Tibial artery (tissue), 4 donors: Measurements from ENCODE around the gene ROR1.
A peak's percentile ranks its signal among the peaks of the same experiment; 100 is the strongest.

Source experiments
- DNase-seq, 2 donors: peaks; one replicate each; pipeline ENCODE4 v3.0.0-alpha.2; 2019
- H3K27ac ChIP-seq, 2 donors: fragments of 200-600 bp; sonication (generic) in 1 of 2; 1 replicate in 1 of 2; 2 replicates in 1 of 2; pipeline ENCODE4 v1.5.1; 2018 to 2019; ENCODE audit warnings: mild to moderate bottlenecking in 1 of 2
- H3K27me3 ChIP-seq, 2 donors: fragments of 200-600 bp; sonication (generic) in 1 of 2; one replicate each; pipeline versions ENCODE4 v1.5.1 to v1.6.0; 2016 to 2019
- H3K36me3 ChIP-seq, 3 donors: fragments of 200-600 bp; sonication (generic) in 2 of 3; one replicate each; pipeline ENCODE4 v1.5.1; 2016 to 2019; ENCODE audit warnings: mild to moderate bottlenecking in 2 of 3
- H3K4me1 ChIP-seq, 4 donors: fragments of 200-600 bp; sonication (generic) in 2 of 4; 1 replicate in 3 of 4; 2 replicates in 1 of 4; pipeline ENCODE4 v1.5.1; 2016 to 2019
- H3K4me3 ChIP-seq, 2 donors: fragments of 200-600 bp; sonication (generic) in 1 of 2; 1 replicate in 1 of 2; 2 replicates in 1 of 2; pipeline ENCODE4 v1.5.1; 2018 to 2019; ENCODE audit warnings: mild to moderate bottlenecking in 2 of 2
- H3K9me3 ChIP-seq, 3 donors: fragments of 200-600 bp; sonication (generic) in 1 of 3; one replicate each; pipeline ENCODE4 v1.5.1; 2016 to 2019
- intact Hi-C: fragments of 100-400 bp; cut with DNase I; formaldehyde crosslinking; loops from one replicate; pipeline ENCODE4 v1.15.0; 2023; ENCODE audit warnings: low total_unique reads
- TF ChIP-seq, protein P1 (sequence below), 2 experiments: fragments of 200-600 bp in 1 of 2; fragments of 450-650 bp in 1 of 2; IDR thresholded peaks; one replicate each; pipeline ENCODE4 v1.5.1; 2017 to 2019; ENCODE audit warnings: antibody characterized with exemption in 2 of 2, mild to moderate bottlenecking in 1 of 2, moderate library complexity in 1 of 2

ROR1 gene

DNA sequence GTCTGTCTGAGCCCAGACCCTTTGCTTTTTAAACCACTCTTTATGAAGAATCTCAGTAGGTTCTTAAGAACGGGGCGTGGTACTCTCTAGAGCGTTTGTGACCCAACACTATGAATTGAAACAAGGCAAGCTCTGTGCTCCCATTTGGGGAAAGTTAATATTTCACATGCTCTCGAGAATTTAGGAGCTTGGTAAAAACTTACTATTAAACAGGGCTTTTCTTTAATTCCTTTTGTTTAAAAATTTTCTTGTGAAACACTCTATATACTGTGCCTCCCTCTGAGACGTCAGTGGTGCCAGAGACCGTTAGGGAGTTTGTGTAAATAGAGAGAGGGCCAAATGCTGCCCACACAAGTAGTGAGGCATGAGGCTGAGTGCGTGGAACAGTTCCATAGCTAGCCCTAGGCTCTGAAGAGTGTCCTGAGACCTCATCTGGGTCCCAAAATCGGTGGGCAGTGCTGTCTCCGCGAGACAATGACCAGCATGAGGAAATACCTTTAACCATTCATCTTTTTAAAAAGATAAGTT, 144.7 kb downstream of the ROR1 start:
- peak in 1 of 2 donors; percentile 79 for DNase-seq
- TF ChIP-seq, protein P1, sequence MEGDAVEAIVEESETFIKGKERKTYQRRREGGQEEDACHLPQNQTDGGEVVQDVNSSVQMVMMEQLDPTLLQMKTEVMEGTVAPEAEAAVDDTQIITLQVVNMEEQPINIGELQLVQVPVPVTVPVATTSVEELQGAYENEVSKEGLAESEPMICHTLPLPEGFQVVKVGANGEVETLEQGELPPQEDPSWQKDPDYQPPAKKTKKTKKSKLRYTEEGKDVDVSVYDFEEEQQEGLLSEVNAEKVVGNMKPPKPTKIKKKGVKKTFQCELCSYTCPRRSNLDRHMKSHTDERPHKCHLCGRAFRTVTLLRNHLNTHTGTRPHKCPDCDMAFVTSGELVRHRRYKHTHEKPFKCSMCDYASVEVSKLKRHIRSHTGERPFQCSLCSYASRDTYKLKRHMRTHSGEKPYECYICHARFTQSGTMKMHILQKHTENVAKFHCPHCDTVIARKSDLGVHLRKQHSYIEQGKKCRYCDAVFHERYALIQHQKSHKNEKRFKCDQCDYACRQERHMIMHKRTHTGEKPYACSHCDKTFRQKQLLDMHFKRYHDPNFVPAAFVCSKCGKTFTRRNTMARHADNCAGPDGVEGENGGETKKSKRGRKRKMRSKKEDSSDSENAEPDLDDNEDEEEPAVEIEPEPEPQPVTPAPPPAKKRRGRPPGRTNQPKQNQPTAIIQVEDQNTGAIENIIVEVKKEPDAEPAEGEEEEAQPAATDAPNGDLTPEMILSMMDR (IDR thresholded peaks at IDR 0.05) = no peak
- peaks cover 0 to 92% (median 39%) of the 10 kb centered on the region in 4 donors for H3K4me1 ChIP-seq
- no peaks in the 10 kb centered on the region for H3K9me3 ChIP-seq
- no peaks in the 10 kb centered on the region for H3K36me3 ChIP-seq
- intact Hi-C loops = loop anchor here (10.0 kb wide), 2 partner anchors 144 to 224 kb away; partner anchors contain the start of gene ROR1
- peak overlapping the region; percentile 66 to 76 for H3K27ac ChIP-seq
- no peaks in the 10 kb centered on the region for H3K27me3 ChIP-seq
- peak overlapping the region; percentile 8 to 27 for H3K4me3 ChIP-seq

DNA sequence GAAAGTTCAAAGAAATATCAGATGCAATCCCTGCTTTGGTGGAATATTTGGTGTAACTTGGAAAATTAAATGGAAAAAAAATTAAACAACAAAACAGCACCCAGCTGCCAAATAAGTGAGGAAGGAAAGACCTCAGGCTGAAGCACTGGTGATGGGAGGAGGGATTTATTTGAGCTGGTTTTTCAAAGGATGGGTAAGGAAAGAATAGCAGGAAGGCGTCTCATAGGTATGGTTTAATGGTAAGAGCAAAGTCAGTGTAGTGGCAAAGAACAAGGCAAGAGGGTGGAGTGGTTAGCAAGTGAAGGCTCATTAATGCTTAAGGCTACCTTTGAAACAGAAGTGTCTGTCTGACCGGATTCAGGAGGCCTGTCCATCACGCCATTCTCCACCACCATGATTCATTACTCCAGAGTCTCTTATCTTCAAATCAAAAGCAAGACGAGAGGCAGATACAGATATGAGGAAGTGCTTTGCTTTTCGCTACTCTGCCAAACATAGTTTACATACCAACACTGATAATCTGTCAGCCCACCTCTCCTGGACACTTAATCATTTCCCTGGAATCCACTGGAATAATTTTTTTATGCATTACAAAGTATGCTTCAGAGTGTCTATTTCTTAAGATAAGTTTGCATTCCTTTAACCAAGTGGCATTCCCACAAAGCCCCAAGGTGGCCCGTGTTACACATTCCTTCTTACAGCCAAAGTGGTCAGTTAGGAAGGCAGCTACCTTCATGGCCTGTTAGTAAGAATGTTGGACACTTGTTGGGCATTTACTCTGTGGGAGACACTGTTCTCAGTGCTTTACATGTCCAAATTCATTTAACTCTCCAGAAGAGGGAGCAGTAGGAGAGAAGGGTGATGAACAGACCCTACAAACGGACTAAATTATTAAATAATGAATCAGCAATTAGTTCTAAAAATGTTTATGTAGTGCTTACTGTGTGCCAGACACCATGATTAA, 146.6 kb downstream of the ROR1 start:
- no peak overlapping the region for H3K4me3 ChIP-seq
- H3K4me1 ChIP-seq = peaks cover 0 to 86% (median 29%) of the 10 kb centered on the region in 4 donors
- TF ChIP-seq, protein P1 (IDR thresholded peaks at IDR 0.05) = no peak
- H3K27ac ChIP-seq = peak overlapping the region; percentile 27 to 53
- no peaks in the 10 kb centered on the region for H3K27me3 ChIP-seq
- no peaks in the 10 kb centered on the region for H3K36me3 ChIP-seq
- no peak for DNase-seq
- intact Hi-C loops = loop anchor here (5.0 kb wide), 1 partner anchor 217 kb away; no protein-coding TSS in a partner anchor
- H3K9me3 ChIP-seq = no peaks in the 10 kb centered on the region

DNA sequence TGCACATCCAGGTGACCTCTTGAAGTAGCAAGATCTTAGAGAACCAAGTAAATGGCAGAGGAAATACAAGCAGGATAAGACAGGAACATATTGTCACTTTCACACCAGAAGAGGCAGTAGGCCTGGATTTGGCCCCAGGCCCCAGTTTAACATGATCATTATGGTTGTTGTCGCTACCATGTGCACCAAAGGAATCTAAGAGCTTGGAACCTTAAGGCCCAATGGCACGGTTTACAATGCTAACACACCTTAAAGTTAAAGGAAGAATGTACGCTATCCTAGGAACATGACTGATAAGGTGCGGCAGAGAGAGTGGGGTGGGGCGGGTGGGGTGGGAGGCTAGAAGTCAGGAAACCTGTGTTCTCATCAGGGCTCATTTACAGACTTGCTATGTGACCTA, 147.5 kb downstream of the ROR1 start:
- Histone ChIP-seq H3K4me3 (no peak overlapping the region), H3K36me3 (no peaks in the 10 kb centered on the region), H3K27me3 (no peaks in the 10 kb centered on the region), H3K4me1 (peaks cover 0 to 77% (median 29%) of the 10 kb centered on the region in 4 donors), H3K9me3 (no peaks in the 10 kb centered on the region), H3K27ac (peak overlapping the region in 1 of 2 donors; percentile 53)
- TF ChIP-seq, protein P1 (IDR thresholded peaks at IDR 0.05) = no peak
- intact Hi-C loops = loop anchor here (5.0 kb wide), 1 partner anchor 216 kb away; no protein-coding TSS in a partner anchor
- no peak for DNase-seq

DNA sequence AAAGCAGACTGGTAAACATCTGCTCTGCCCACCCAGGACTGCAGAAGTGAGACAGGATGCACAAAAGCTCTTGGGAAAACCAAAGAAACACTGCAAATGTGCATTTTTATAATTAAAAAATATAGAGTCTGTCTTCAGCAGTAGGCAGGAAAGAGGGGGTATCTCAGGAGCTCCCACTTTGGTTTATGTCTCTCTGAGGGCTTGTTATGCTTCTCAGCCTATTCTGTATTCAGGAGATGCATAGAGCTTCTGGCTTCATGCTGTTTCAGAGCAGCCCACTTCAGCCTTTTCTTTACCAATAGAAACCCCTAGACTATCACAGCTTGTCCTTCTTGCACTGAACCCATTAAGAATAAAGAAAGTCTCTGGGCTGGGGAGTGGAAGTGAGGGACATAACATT, 148.0 kb downstream of the ROR1 start:
- H3K4me3 ChIP-seq = no peak overlapping the region
- H3K9me3 ChIP-seq = no peaks in the 10 kb centered on the region
- no peaks in the 10 kb centered on the region for H3K36me3 ChIP-seq
- TF ChIP-seq, protein P1 (IDR thresholded peaks at IDR 0.05) = no peak
- peaks cover 0 to 72% (median 26%) of the 10 kb centered on the region in 4 donors for H3K4me1 ChIP-seq
- DNase-seq = no peak
- intact Hi-C loops = loop anchor here (5.0 kb wide), 1 partner anchor 215 kb away; no protein-coding TSS in a partner anchor
- no peaks in the 10 kb centered on the region for H3K27me3 ChIP-seq
- H3K27ac ChIP-seq = peak overlapping the region; percentile 53 to 60

DNA sequence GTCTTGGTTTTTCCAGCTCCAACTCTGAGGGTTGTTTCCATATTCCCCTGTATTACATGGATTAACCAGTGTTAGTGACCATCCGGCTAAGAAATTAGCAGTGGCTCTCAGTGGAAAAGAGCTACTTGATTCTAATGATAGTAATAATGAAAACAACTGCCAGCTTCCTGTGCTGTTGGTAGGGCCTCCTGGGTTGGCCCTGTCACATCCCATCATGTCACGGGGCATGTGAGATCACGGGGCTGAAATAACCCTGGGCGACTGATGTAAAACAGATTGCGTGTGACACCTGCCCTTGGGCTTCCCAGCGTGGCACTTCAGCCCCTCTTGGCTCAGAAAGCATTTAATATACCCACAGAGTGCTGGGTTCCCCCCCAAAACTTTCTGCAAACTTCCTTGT, 149.0 kb downstream of the ROR1 start:
- Histone ChIP-seq H3K36me3 (no peaks in the 10 kb centered on the region), H3K27ac (peak overlapping the region; percentile 53 to 60), H3K27me3 (no peaks in the 10 kb centered on the region), H3K9me3 (no peaks in the 10 kb centered on the region), H3K4me1 (peaks cover 0 to 69% (median 27%) of the 10 kb centered on the region in 4 donors), H3K4me3 (no peak overlapping the region)
- TF ChIP-seq, protein P1 (IDR thresholded peaks at IDR 0.05) = no peak
- intact Hi-C loops = loop anchor here (5.0 kb wide), 1 partner anchor 214 kb away; no protein-coding TSS in a partner anchor
- DNase-seq = no peak
